Epithelial cell of esophagus (primary cell): ENCODE results near the gene IL17REL.
A peak's percentile ranks its signal among the peaks of the same experiment; 100 is the strongest.

ENCODE experiments used
- DNase-seq: peaks from one replicate; pipeline ENCODE4 v3.0.0; 2010; ENCODE audit warnings: low read depth
- H3K4me3 ChIP-seq: 2 replicates; pipeline ENCODE4 v1.5.1; 2011; ENCODE audit warnings: mild to moderate bottlenecking, low read length, control low read depth
- TF ChIP-seq, protein P1 (sequence below): IDR thresholded peaks from 2 replicates; pipeline ENCODE4 v1.5.1; 2011; ENCODE audit warnings: low read depth, mild to moderate bottlenecking, low read length, control low read depth, inconsistent platforms; ENCODE audit not compliant: insufficient read depth; ENCODE audit errors: missing control alignments

Gene IL17REL

DNA sequence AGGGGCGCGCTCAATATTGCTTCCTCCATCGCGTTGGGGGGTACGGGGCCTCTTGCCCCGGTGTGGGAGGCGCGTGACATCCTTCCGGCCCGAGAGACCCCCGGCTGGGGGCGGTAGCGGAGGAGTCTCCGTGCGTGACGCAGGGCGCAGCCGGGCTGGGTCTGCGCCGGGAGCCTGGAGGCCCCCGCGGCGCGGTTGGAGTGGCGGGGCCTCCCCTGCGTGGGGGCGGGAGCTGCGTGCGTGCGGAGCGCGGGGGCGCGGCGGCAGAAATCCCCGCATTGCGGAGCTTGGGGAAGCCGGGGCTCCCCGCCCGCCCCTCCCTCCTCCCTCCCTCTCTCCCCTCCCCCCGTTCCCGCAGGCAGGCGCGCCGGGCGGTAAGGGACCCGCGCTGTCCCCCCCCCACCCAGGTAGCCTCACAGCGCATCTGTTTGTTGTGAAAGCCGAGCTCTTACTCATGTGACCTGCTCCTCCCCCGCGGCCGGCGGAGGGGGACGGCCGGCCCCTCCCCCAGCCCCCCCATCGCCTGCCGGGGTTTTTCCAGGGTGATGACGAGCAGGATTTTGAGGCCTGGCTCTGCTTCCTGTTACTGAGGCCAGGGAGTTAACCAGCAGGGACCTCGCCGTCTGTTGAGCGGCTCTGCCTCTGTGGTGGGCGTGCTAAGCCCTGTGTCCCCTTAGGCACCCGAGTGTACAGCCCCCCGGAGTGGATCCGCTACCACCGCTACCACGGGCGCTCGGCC, 50.4 kb downstream of the IL17REL start:
- TF ChIP-seq, protein P1, sequence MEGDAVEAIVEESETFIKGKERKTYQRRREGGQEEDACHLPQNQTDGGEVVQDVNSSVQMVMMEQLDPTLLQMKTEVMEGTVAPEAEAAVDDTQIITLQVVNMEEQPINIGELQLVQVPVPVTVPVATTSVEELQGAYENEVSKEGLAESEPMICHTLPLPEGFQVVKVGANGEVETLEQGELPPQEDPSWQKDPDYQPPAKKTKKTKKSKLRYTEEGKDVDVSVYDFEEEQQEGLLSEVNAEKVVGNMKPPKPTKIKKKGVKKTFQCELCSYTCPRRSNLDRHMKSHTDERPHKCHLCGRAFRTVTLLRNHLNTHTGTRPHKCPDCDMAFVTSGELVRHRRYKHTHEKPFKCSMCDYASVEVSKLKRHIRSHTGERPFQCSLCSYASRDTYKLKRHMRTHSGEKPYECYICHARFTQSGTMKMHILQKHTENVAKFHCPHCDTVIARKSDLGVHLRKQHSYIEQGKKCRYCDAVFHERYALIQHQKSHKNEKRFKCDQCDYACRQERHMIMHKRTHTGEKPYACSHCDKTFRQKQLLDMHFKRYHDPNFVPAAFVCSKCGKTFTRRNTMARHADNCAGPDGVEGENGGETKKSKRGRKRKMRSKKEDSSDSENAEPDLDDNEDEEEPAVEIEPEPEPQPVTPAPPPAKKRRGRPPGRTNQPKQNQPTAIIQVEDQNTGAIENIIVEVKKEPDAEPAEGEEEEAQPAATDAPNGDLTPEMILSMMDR, result no peak
- DNase-seq, result peak; percentile 95
- H3K4me3 ChIP-seq, result peak overlapping the region; percentile 80

DNA sequence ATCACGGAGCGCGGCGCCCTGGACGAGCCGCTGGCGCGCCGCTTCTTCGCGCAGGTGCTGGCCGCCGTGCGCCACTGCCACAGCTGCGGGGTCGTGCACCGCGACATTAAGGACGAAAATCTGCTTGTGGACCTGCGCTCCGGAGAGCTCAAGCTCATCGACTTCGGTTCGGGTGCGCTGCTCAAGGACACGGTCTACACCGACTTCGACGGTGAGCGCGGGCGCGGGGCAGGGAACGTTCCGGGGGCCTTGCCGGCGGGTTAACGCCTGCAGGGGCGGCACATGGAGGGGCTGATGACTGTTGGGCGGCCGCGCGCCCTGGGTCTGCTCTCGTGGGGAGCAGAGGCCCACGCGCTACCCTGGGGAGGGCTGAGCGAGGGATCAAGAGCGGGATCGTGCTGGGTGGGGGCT, 51.0 kb downstream of the IL17REL start:
- DNase-seq, result no peak
- TF ChIP-seq, protein P1, result no peak
- H3K4me3 ChIP-seq, result peak overlapping the region; percentile 80

DNA sequence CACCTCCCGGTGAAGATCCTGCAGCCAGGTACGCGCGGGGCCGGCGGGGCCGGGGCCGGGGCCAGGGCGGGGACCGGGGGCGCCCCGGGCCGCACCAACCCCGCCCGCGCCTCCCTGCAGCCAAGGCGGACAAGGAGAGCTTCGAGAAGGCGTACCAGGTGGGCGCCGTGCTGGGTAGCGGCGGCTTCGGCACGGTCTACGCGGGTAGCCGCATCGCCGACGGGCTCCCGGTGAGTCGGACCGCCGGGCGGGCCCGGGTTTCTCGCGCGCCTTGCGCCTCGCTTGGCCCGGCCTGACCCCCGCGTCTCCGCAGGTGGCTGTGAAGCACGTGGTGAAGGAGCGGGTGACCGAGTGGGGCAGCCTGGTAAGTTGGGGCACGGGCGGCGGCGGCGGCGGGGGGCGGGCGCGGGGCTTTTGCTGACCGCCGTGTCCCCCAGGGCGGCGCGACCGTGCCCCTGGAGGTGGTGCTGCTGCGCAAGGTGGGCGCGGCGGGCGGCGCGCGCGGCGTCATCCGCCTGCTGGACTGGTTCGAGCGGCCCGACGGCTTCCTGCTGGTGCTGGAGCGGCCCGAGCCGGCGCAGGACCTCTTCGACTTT, 51.5 kb downstream of the IL17REL start:
- TF ChIP-seq, protein P1, result no peak
- H3K4me3 ChIP-seq, result peak overlapping the region; percentile 80
- DNase-seq, result peak; percentile 81

DNA sequence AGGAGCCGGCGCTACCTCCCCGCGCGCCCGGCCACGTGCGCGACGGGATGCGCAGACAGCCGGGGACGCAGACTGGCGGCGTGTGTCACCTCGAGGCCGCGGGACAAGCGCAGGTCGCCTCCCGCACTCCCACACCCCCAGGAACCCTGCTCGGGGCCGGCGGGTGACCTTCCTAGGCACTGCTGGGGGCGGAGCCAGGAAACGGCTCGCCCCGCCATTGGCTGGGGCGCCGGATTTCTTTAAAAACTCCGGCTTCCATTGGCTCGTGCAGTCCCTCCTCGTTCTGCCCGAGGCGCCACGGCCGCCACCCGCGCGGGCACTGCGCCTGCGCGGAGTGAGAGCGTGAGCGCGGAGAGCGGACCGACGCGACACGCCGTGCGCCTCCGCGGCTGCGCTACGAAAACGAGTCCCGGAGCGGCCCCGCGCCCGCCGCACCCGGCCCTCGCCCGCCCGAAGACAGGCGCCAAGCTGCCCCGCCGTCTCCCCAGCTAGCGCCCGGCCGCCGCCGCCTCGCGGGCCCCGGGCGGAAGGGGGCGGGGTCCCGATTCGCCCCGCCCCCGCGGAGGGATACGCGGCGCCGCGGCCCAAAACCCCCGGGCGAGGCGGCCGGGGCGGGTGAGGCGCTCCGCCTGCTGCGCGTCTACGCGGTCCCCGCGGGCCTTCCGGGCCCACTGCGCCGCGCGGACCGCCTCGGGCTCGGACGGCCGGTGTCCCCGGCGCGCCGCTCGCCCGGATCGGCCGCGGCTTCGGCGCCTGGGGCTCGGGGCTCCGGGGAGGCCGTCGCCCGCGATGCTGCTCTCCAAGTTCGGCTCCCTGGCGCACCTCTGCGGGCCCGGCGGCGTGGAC, 52.2 kb downstream of the IL17REL start, which contains the start of gene PIM3:
TSS of gene PIM3 (plus strand) at position 614 of the 846 bp plus-strand sequence. CDS start at position 790, 176 bp downstream.
- DNase-seq, result peak; percentile 96
- peak within 1 kb of the TSS; percentile 80 for H3K4me3 ChIP-seq
- TF ChIP-seq, protein P1, result no peak

DNA sequence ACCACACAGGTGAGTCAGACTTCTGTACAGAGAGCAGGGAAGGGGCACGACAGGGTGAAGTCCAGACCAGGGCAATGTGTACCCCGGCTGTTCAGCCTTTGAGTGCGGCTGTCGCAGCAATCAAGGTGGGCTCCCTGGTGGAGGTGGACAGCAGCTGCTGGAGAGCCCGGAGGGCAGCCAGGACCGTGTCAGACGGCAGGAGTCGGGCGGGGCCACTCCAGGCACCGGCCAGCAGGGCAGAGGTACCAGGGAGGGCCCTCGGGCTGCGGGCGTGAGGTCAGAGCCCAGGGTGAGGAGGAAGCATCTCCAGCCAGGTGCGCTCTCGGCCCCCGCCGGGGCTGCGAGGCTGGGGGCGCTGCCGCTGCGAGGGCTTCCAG, 52.8 kb downstream of the IL17REL start:
- TF ChIP-seq, protein P1, result no peak
- peak; percentile 48 for DNase-seq
- peak overlapping the region; percentile 52 for H3K4me3 ChIP-seq

DNA sequence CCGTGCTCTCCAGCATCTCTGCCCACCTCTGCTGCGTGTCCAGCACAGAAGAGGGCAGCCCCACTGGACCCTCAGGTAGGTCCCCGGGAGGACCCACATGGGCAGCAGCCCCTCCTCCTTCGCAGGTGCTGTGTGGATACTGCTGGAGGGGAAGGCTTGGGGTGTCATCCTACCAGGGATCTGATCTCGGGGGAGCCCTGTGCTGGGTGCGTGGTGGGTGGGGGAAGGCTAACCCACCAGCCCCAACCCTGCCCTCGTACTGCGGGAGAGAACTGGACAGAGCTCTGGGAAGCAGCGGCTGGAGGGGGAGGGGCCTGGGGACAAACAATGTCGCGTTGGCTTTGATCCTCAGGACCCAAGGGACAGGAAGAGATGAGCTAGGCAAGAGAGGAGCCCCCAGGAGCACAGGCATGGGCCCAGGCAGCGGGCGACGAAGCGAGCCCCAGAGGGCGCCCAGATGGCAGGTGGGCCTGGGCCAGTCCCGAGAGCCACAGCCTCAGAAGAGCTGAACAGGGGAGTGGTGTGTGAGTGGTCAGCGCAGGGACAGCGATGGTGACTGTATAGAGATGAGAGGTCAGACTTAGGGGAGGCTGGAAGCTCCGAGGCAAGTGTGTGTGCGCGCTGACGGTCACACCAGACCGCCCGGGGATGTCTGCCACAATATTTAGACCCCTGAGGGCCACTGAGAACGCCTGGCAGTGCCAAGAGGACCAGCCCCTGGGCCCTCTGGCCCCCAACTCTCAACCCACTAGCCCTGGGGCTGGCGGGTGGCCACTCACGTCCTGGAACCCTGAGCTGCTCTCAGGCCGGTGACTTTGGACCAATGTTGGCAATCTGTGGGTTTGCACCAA, 53.4 kb downstream of the IL17REL start:
- H3K4me3 ChIP-seq, result peak overlapping the region; percentile 52
- TF ChIP-seq, protein P1, result no peak
- no peak for DNase-seq
